Right lobe of liver (tissue), 6 donors: Measurements from ENCODE around the gene SLN. TPM values are rescaled to one million over a fixed set of nuclear protein-coding genes. Genes with fewer than 3 reads are reported as not detected.

Experiments used
- ATAC-seq, 4 donors: fragments of 200-7000 bp; cut with Tn5 transposase; one replicate each; pipeline ENCODE4 v1.9.1; 2020; ENCODE audit warnings: mild to moderate bottlenecking in 4 of 4, moderate library complexity in 4 of 4
- DNase-seq, 3 donors: peaks; one replicate each; pipeline ENCODE4 v3.0.0-alpha.2; 2020
- H3K27ac ChIP-seq, 3 donors: fragments of 200-600 bp; one replicate each; pipeline ENCODE4 v1.8.0; 2022
- H3K27me3 ChIP-seq, 2 donors: fragments of 200-600 bp; one replicate each; pipeline ENCODE4 v1.8.0; 2022
- H3K36me3 ChIP-seq, 4 donors: fragments of 200-600 bp; sonication (generic) in 1 of 4; one replicate each; pipeline versions ENCODE4 v1.5.1 to v1.8.0; 2017 to 2022; ENCODE audit warnings: control low read depth in 1 of 4
- H3K4me1 ChIP-seq, 4 donors: fragments of 200-600 bp; sonication (generic) in 1 of 4; one replicate each; pipeline versions ENCODE4 v1.5.1 to v1.8.0; 2017 to 2022; ENCODE audit warnings: control low read depth in 1 of 4
- H3K4me3 ChIP-seq, 3 donors: fragments of 200-600 bp; one replicate each; pipeline ENCODE4 v1.8.0; 2022
- H3K9me3 ChIP-seq, 4 donors: fragments of 200-600 bp; sonication (generic) in 1 of 4; one replicate each; pipeline versions ENCODE4 v1.5.1 to v1.8.0; 2017 to 2022; ENCODE audit warnings: control low read depth in 1 of 4
- CTCF ChIP-seq, 4 donors: fragments of 200-600 bp in 3 of 4; fragments of 450-650 bp in 1 of 4; IDR thresholded peaks; one replicate each; pipeline versions ENCODE4 v1.5.1 to v1.8.0; 2016 to 2022; ENCODE audit warnings: antibody characterized with exemption in 4 of 4, mild to moderate bottlenecking in 2 of 4
- POLR2A ChIP-seq: fragments of 450-650 bp; IDR thresholded peaks from one replicate; pipeline ENCODE4 v1.6.1; 2017; ENCODE audit warnings: antibody characterized with exemption, mild to moderate bottlenecking
- whole genome bisulfite sequencing: methylation state at CpG from one replicate; pipeline ENCODE4 v1.1.6; 2018; ENCODE audit warnings: low coverage, low lambda C conversion rate; ENCODE audit not compliant: insufficient coverage; ENCODE audit errors: missing lambda C conversion rate; 5-methylcytosine and 5-hydroxymethylcytosine counted together
- intact Hi-C, 2 donors: fragments of 100-400 bp; cut with DNase I; formaldehyde crosslinking; loops; one replicate each; pipeline versions ENCODE4 v1.11.2 to v1.14.1; 2022
- total RNA-seq, 6 experiments: library from RNA; depleted of rRNA in 2 of 6; stranded (reverse); fragments of >200 nt in 2 of 6; fragmentation: NEBNext Ultra II Directional in 3 of 6; extraction: Animal tissue kit (Norgen Biotek cat#: 25700) in 3 of 6; gene quantifications; one replicate each; pipeline versions ENCODE4 v1.1.0 to v1.2.4, GENCODE V29; 2016 to 2023
- donor health status: DM: no; HTN: yes; CAD: no.
- donor health status: DM: no; HTN: no; CAD: no.
- donor health status: DM: no; HTN: no; CAD: no.
- donor health status: DM: no; HTN: yes; CAD: no.
- donor health status: DM: no; HTN: yes; CAD: no.

The SLN gene
- total RNA-seq, 6 experiments from 2014 or later: 0.55 to 5.3 (median 0.66) TPM; not detected in 2

DNA sequence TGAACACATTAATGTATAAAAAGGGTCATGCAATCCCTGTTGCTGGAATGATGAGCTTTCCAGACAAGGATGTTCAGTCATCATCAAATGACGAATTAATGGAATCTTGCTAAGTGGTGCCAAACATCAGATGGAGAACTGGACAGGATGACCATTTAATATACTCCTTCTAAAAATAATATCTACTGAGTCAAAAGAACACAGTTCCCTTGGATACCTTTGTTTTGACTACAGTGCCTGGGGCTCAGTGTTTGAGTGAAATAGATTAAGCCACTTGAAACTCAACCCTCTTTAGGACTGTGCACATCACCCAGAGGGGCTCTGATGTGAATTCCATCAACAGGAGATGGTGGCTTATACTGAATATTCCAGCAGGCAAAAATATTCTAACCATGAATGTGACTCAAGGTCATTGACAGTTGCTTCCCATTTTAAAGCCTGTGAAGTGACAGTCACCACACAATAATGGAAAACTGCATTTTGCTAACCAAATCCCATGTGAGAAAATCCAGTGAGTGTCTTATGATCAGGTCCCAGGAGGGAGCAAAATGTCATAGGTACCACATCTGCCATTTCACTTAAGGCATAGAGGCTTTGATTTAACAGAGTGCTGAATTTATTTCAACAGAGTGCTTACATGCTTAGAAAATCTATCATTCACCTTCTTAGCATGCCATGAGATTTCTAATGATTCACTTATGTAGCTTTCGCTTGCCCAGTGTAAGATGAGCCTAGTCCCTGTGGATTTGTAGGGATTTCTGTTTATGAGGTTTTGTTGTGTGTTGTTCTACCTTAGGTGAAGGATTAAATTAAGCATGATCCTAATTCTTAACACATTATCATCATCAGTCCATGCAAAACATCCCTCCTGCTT is 41.3 kb upstream of the SLN start:
- H3K27me3 ChIP-seq: no peaks in the 10 kb centered on the region
- H3K27ac ChIP-seq: no peak overlapping the region
- DNase-seq: no peak
- no peaks in the 10 kb centered on the region for H3K36me3 ChIP-seq
- no peaks in the 10 kb centered on the region for H3K9me3 ChIP-seq
- no peak for ATAC-seq
- 53% methylated on average over 2 of the region's 2 CpGs for WGBS
- H3K4me3 ChIP-seq: no peak overlapping the region
- no peaks in the 10 kb centered on the region for H3K4me1 ChIP-seq
- intact Hi-C loops: no loop called here
- TF ChIP-seq POLR2A: no peak
- no peak for TF ChIP-seq CTCF (IDR thresholded peaks at IDR 0.05)

DNA sequence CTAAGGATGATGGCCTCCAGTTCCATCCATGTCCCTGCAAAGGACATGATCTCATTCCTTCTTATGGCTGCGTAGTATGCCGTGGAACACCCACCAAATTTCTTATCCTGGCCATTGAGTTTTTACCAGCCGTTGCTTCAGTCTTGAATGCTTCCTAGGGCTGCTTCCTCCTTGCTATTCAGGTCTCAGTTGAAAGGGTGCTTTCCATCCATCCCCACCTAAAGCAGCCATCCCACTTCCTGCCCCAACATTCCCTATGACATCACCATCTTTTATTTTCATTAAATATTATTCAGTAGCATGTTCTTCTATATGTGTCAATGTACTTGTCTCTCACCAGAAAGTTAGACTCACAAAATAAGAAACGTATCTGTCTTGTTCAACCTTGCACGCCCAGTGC is 40.7 kb upstream of the SLN start:
- H3K27me3 ChIP-seq: no peaks in the 10 kb centered on the region
- no peak for TF ChIP-seq CTCF (IDR thresholded peaks at IDR 0.05)
- H3K9me3 ChIP-seq: no peaks in the 10 kb centered on the region
- no peaks in the 10 kb centered on the region for H3K4me1 ChIP-seq
- DNase-seq (no peak), ATAC-seq (no peak)
- 51% methylated on average over 5 of the region's 5 CpGs for WGBS
- H3K36me3 ChIP-seq: no peaks in the 10 kb centered on the region
- H3K4me3 ChIP-seq: no peak overlapping the region
- H3K27ac ChIP-seq: no peak overlapping the region
- intact Hi-C loops: no loop called here

GRCh38 chr11:107751082-107751481 is 39.2 kb upstream of the SLN start:
- H3K36me3 ChIP-seq: no peaks in the 10 kb centered on the region

DNA sequence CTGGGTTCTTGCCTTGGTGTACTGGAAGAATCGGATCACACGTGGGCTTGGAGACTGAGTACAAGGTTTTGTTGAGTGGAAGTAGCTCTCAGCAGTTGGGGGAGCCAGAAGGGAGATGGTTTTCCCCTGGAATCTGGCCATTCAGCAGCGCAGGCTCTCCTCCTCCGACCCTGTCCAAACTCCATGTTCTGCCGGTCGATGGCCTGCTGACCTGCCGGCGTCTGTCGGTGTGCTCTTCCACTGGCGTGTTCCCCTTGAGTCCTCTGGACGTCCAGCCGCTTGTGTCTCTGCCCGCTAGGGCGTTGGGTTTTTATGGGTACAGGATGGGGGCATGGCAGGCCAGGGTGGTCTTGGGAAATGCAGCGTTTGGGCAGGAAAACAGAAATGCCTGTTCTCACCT is 38.5 kb upstream of the SLN start:
- no peak for ATAC-seq
- H3K27me3 ChIP-seq: no peaks in the 10 kb centered on the region

More at GRCh38 chr11:107751082-107751481, 39.2 kb upstream of the SLN start:
- TF ChIP-seq POLR2A: no peak
- no peak for TF ChIP-seq CTCF (IDR thresholded peaks at IDR 0.05)
- intact Hi-C loops: no loop called here
- 63% methylated on average over 9 of the region's 9 CpGs for WGBS
- Histone ChIP-seq H3K4me3 (no peak overlapping the region), H3K4me1 (no peaks in the 10 kb centered on the region), H3K9me3 (no peaks in the 10 kb centered on the region), H3K27me3 (no peaks in the 10 kb centered on the region), H3K27ac (no peak overlapping the region)
- no peak for DNase-seq
- ATAC-seq: no peak

More for the DNA sequence above, 38.5 kb upstream of the SLN start:
- Histone ChIP-seq H3K27ac (no peak overlapping the region), H3K4me3 (no peak overlapping the region), H3K9me3 (no peaks in the 10 kb centered on the region), H3K36me3 (no peaks in the 10 kb centered on the region), H3K4me1 (no peaks in the 10 kb centered on the region)
- no peak for DNase-seq
- intact Hi-C loops: no loop called here
- TF ChIP-seq POLR2A: no peak
- no peak for TF ChIP-seq CTCF (IDR thresholded peaks at IDR 0.05)
- no CpG with 5 or more reads among the region's 15 CpGs for WGBS
